Measurements from ENCODE around the gene DTD1. TPM values are rescaled to one million over a fixed set of nuclear protein-coding genes. Genes with fewer than 3 reads are reported as not detected.

Gene DTD1
- total RNA-seq, 3 donors from 2014 or later, result 24.1 to 34.6 (median 26.2) TPM

GRCh38 chr20:18774207-18774606 is 186.4 kb downstream of the DTD1 start:
- H3K27me3 ChIP-seq, result no peaks in the 10 kb centered on the region
- H3K27ac ChIP-seq, result no peak overlapping the region
- H3K4me1 ChIP-seq, result no peaks in the 10 kb centered on the region
- intact Hi-C loops (cut with DNase I; ENCODE audit: low total_unique reads), result loop anchor here (5.0 kb wide), 1 partner anchor 1533 kb away; no protein-coding TSS in a partner anchor
- no peaks in the 10 kb centered on the region for H3K36me3 ChIP-seq
- TF ChIP-seq CTCF (IDR thresholded peaks at IDR 0.05), result no peak
- TF ChIP-seq POLR2A (IDR thresholded peaks at IDR 0.05), result no peak
- DNase-seq (ENCODE audit: low spot score in 2 of 2), result no peak
- no peak overlapping the region for H3K4me3 ChIP-seq
- no peaks in the 10 kb centered on the region for H3K9me3 ChIP-seq

- intact Hi-C loops (cut with DNase I; ENCODE audit: low total_unique reads), result no loop called here
- H3K36me3 ChIP-seq, result no peaks in the 10 kb centered on the region
- H3K27me3 ChIP-seq, result no peaks in the 10 kb centered on the region
- no peaks in the 10 kb centered on the region for H3K4me1 ChIP-seq
- no peak for DNase-seq (ENCODE audit: low spot score in 2 of 2)
- no peak overlapping the region for H3K27ac ChIP-seq
- no peak overlapping the region for H3K4me3 ChIP-seq
- TF ChIP-seq POLR2AphosphoS5 (IDR thresholded peaks at IDR 0.05) (no peak), CTCF (IDR thresholded peaks at IDR 0.05) (no peak), POLR2A (IDR thresholded peaks at IDR 0.05) (no peak)
- H3K9me3 ChIP-seq, result no peaks in the 10 kb centered on the region
Measured at GRCh38 chr20:18775633-18776032, 187.8 kb downstream of the DTD1 start.

DNA sequence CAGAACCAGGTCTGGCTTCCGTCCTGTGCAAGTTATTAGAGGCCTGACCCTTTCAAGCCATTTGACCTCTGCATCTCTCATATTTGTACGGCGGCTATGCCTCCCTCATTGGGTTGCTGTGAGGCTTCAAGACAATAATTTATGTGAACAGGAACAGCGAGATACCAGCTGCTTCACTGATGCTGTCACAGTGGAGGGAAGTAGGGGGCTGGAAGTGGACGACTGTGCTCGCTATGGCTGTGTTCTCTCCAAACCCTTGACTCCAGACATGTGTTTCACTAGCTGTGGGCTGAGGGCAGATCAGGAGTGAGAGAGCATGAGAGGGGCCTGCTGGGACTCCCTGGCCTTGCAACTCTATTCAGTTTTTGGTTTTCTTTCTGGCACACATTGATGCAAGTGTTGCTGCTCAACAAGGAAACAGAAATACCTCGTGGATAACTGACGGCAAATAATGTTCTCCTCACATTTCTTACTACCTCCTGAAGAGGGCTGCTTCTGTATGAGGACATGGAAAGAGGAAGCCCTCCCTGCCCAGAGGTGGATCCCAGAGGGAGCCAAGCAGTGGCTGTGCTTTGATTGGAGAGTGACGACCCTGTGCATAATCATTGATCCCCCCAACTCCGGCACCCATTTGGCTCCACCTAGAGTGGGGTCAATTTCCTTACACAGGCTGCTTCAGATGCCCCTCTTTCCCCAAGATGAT is 191.0 kb downstream of the DTD1 start:
- Histone ChIP-seq H3K9me3 (no peaks in the 10 kb centered on the region), H3K27me3 (no peaks in the 10 kb centered on the region), H3K4me3 (no peak overlapping the region), H3K4me1 (no peaks in the 10 kb centered on the region), H3K27ac (no peak overlapping the region), H3K36me3 (no peaks in the 10 kb centered on the region)
- intact Hi-C loops (cut with DNase I; ENCODE audit: low total_unique reads), result no loop called here
- no peak for DNase-seq (ENCODE audit: low spot score in 2 of 2)
- no peak for TF ChIP-seq POLR2AphosphoS5 (IDR thresholded peaks at IDR 0.05)
- TF ChIP-seq CTCF (IDR thresholded peaks at IDR 0.05), result no peak
- TF ChIP-seq POLR2A (IDR thresholded peaks at IDR 0.05), result no peak

DNA sequence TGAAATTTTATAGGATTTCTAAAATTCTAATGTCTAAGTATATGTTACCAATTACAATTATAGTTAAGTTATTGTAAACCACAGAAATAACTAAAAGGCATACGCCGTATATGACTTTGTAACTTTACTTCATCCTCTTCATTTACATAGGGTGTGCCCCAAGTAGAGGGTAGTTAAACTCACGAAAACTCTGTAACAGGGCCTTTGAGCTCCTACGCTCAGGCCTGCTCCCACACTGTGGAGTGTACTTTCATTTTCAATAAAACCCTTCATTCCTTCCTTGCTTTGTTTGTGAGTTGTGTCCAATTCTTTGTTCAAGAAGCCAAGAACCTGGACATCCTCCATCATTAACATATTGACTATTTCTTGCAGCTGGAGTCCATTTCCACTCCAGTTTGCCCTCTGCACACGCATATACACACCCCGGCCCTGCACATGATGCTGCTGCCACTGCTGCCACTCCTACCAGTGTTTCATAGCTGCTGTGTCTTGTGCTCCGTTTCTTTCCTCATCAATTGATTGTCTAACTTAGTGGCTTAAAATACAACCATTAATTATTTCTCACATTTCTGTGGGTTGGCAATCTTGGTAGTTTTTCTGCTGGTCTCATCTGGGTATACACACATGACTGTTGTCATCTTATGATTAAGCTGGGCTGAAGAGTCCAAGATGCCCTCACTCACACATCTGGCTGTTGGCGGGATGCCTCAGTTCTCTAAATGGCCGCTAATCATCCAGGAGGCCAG is 192.7 kb downstream of the DTD1 start:
- DNase-seq (ENCODE audit: low spot score in 2 of 2), result no peak
- H3K4me3 ChIP-seq, result no peak overlapping the region
- no peaks in the 10 kb centered on the region for H3K27me3 ChIP-seq
- intact Hi-C loops (cut with DNase I; ENCODE audit: low total_unique reads), result no loop called here
- TF ChIP-seq CTCF (IDR thresholded peaks at IDR 0.05), result no peak
- TF ChIP-seq POLR2A (IDR thresholded peaks at IDR 0.05), result no peak
- no peak for TF ChIP-seq POLR2AphosphoS5 (IDR thresholded peaks at IDR 0.05)
- H3K36me3 ChIP-seq, result no peaks in the 10 kb centered on the region
- no peaks in the 10 kb centered on the region for H3K9me3 ChIP-seq
- H3K27ac ChIP-seq, result no peak overlapping the region
- no peaks in the 10 kb centered on the region for H3K4me1 ChIP-seq

DNA sequence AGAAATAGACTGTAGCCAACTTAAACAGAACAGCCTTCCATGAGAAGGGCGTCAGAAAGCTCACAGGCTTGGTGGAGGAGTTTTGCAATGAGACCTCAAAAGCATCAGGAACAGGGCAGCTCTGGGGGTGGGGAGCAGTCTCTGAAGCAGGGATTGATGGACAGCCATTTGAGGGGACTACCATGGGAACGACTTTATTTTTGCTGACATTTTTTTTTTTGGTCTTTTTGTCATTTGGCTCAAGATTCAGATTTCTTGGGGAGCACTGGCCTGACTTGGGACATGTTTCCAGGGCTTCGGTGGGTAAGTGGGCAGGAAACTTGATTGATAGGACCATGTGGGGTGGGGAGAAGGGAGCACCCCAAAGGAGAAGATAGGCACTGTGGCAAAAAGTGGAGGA is 193.7 kb downstream of the DTD1 start:
- Histone ChIP-seq H3K9me3 (no peaks in the 10 kb centered on the region), H3K4me1 (no peaks in the 10 kb centered on the region), H3K27ac (no peak overlapping the region), H3K36me3 (no peaks in the 10 kb centered on the region), H3K4me3 (no peak overlapping the region), H3K27me3 (no peaks in the 10 kb centered on the region)
- TF ChIP-seq POLR2A (IDR thresholded peaks at IDR 0.05), result no peak
- TF ChIP-seq POLR2AphosphoS5 (IDR thresholded peaks at IDR 0.05), result no peak
- no peak for TF ChIP-seq CTCF (IDR thresholded peaks at IDR 0.05)
- DNase-seq (ENCODE audit: low spot score in 2 of 2), result no peak
- intact Hi-C loops (cut with DNase I; ENCODE audit: low total_unique reads), result no loop called here

All from breast epithelium (tissue), 4 donors.